Aorta (tissue), 5 donors: Measurements from ENCODE around the gene KRT222. TPM values are rescaled to one million over a fixed set of nuclear protein-coding genes. Genes with fewer than 3 reads are reported as not detected.

Experiments
- ATAC-seq: fragments of 200-7000 bp; cut with Tn5 transposase; one replicate; pipeline ENCODE4 v1.9.1; 2022; ENCODE audit warnings: moderate library complexity; ENCODE audit not compliant: low FRiP score
- DNase-seq, 2 donors: peaks; one replicate each; pipeline ENCODE4 v3.0.0-alpha.2; 2020
- H3K27ac ChIP-seq, 2 donors: one replicate each; pipeline ENCODE4 v1.5.1; 2013; ENCODE audit warnings: low read length in 2 of 2, mild to moderate bottlenecking in 2 of 2, moderate library complexity in 2 of 2, control low read depth in 1 of 2, inconsistent platforms in 1 of 2, low read depth in 1 of 2
- H3K27me3 ChIP-seq, 2 donors: one replicate each; pipeline ENCODE4 v1.6.1; 2013; ENCODE audit warnings: control low read depth in 1 of 2, low read length in 1 of 2, mild to moderate bottlenecking in 1 of 2, moderate library complexity in 1 of 2; ENCODE audit not compliant: insufficient read depth in 2 of 2, control insufficient read depth in 1 of 2
- H3K36me3 ChIP-seq, 2 donors: one replicate each; pipeline ENCODE4 v1.6.1; 2013; ENCODE audit warnings: control low read depth in 1 of 2, low read length in 1 of 2, mild to moderate bottlenecking in 1 of 2; ENCODE audit not compliant: insufficient read depth in 2 of 2, control insufficient read depth in 1 of 2
- H3K4me1 ChIP-seq, 2 donors: one replicate each; pipeline ENCODE4 v1.6.1; 2013; ENCODE audit warnings: low read length in 2 of 2, control low read depth in 1 of 2, mild to moderate bottlenecking in 1 of 2, moderate library complexity in 1 of 2; ENCODE audit not compliant: insufficient read depth in 2 of 2, control insufficient read depth in 1 of 2
- H3K4me3 ChIP-seq, 2 donors: one replicate each; pipeline ENCODE4 v1.5.1; 2013; ENCODE audit warnings: low read length in 2 of 2, control low read depth in 1 of 2, mild to moderate bottlenecking in 1 of 2
- H3K9me3 ChIP-seq: one replicate; pipeline ENCODE4 v1.6.1; 2013; ENCODE audit warnings: mild to moderate bottlenecking, low read length; ENCODE audit not compliant: control insufficient read depth
- WGBS, 2 donors: extraction: QIAGEN DNeasy Blood & Tissue Kit; methylation state at CpG; one replicate each; pipeline ENCODE4 v1.1.7; 2013; 5-methylcytosine and 5-hydroxymethylcytosine counted together
- intact Hi-C, 2 donors: fragments of 100-400 bp; cut with DNase I; formaldehyde crosslinking; loops; one replicate each; pipeline versions ENCODE4 v1.14.2 to v1.15.0; 2022
- long read RNA-seq, 2 donors: library from polyadenylated mRNA; unstranded; transcript quantifications; one replicate each; pipeline ENCODE4 v2.0.0, GENCODE V29; 2020 to 2021
- polyA plus RNA-seq, 2 donors: library from polyadenylated mRNA; stranded (reverse); fragments of 200-250 nt; gene quantifications; one replicate each; pipeline ENCODE4 v1.2.3, GENCODE V29; 2013
- total RNA-seq, 2 donors: library from RNA; stranded (reverse); fragmentation: NEBNext Ultra II Directional; extraction: Animal tissue kit (Norgen Biotek cat#: 25700); gene quantifications; one replicate each; pipeline ENCODE4 v1.2.1, GENCODE V29; 2021
- donor health status: healthy with polysubstance abuse.
- donor health status: Bipolar disorder and iron deficiency.
- donor health status: DM: no; HTN: no; CAD: no.
- donor health status: DM: no; HTN: no; CAD: no.
- donor health status: DM: yes; HTN: yes; CAD: no.

Gene KRT222
- total RNA-seq (1 to 10 TPM; 1.9 to 4.5 TPM), polyA plus RNA-seq (not detected)
- long read RNA-seq, donor 1, partial matches to known transcripts = 0 of 3 reads
- long read RNA-seq, donor 1, other reads (novel, unspliced or antisense) = 0 of 3 reads
- long read RNA-seq, donor 2, partial matches to known transcripts = 0 of 5 reads
- long read RNA-seq, donor 2, other reads (novel, unspliced or antisense) = 0 of 5 reads

- Histone ChIP-seq H3K4me3 (no peak within 1 kb of the TSS), H3K27ac (no peak within 1 kb of the TSS), H3K27me3 (peaks cover 0 to 3% of the 10 kb centered on the region in 2 donors), H3K9me3 (peaks cover 1% of the 10 kb centered on the region), H3K4me1 (no peaks in the 10 kb centered on the region), H3K36me3 (no peaks in the 10 kb centered on the region)
- 11 to 12% methylated on average over 12 of the region's 12 CpGs for WGBS, 2 donors
- no peak for ATAC-seq
- intact Hi-C loops = no loop called here
- DNase-seq = no peak
These were observed at the start of gene KRT222 for GRCh38 chr17:40664582-40665333. KRT222 (minus strand) TSS chr17:40665177; CDS start chr17:40665099, 78 bp downstream.

GRCh38 chr17:40714473-40714872 lies 49.5 kb upstream of the KRT222 start:
- ATAC-seq (no peak), DNase-seq (no peak)
- WGBS, 2 donors = 51 to 56% methylated on average over 6 of the region's 6 CpGs
- Histone ChIP-seq H3K4me3 (no peak overlapping the region), H3K27me3 (no peaks in the 10 kb centered on the region), H3K9me3 (no peaks in the 10 kb centered on the region), H3K27ac (no peak overlapping the region), H3K36me3 (no peaks in the 10 kb centered on the region), H3K4me1 (peaks cover 0 to 1% of the 10 kb centered on the region in 2 donors)
- intact Hi-C loops = no loop called here

- Histone ChIP-seq H3K36me3 (no peaks in the 10 kb centered on the region), H3K4me3 (no peak overlapping the region), H3K27ac (no peak overlapping the region), H3K9me3 (no peaks in the 10 kb centered on the region), H3K27me3 (no peaks in the 10 kb centered on the region), H3K4me1 (no peaks in the 10 kb centered on the region)
- peak in 1 of 2 donors; percentile 53 for DNase-seq
- 46% methylated on average over 7 of the region's 7 CpGs for WGBS, 2 donors
- peak; percentile 90 for ATAC-seq
- intact Hi-C loops = no loop called here
These were observed 42.8 kb upstream of the KRT222 start for GRCh38 chr17:40707745-40708144.

- Histone ChIP-seq H3K4me3 (no peak overlapping the region), H3K27me3 (no peaks in the 10 kb centered on the region), H3K36me3 (no peaks in the 10 kb centered on the region), H3K27ac (no peak overlapping the region), H3K9me3 (no peaks in the 10 kb centered on the region), H3K4me1 (no peaks in the 10 kb centered on the region)
- intact Hi-C loops = no loop called here
- ATAC-seq (no peak), DNase-seq (no peak)
- WGBS, 2 donors = 60 to 63% methylated on average over 4 of the region's 4 CpGs
These were observed 40.6 kb upstream of the KRT222 start for GRCh38 chr17:40705584-40705983.

- no peak for ATAC-seq
- no peak within 1 kb of the TSS for H3K4me3 ChIP-seq
- no peaks in the 10 kb centered on the region for H3K36me3 ChIP-seq
- DNase-seq = no peak
- 73 to 78% methylated on average over 7 of the region's 7 CpGs for WGBS, 2 donors
- H3K27me3 ChIP-seq = no peaks in the 10 kb centered on the region
- no peaks in the 10 kb centered on the region for H3K4me1 ChIP-seq
- intact Hi-C loops = no loop called here
- no peaks in the 10 kb centered on the region for H3K9me3 ChIP-seq
- H3K27ac ChIP-seq = no peak within 1 kb of the TSS
These were observed 38.7 kb upstream of the KRT222 start, which contains the start of gene KRT24 for GRCh38 chr17:40703652-40704051. KRT24 (minus strand) TSS chr17:40703752; CDS start chr17:40703693, 59 bp downstream.

- intact Hi-C loops = no loop called here
These were observed 37.3 kb upstream of the KRT222 start for GRCh38 chr17:40702271-40702670.

GRCh38 chr17:40699853-40700252 lies 34.9 kb upstream of the KRT222 start:
- DNase-seq = no peak
- Histone ChIP-seq H3K36me3 (no peaks in the 10 kb centered on the region), H3K27ac (no peak overlapping the region), H3K4me1 (no peaks in the 10 kb centered on the region), H3K4me3 (no peak overlapping the region), H3K27me3 (no peaks in the 10 kb centered on the region), H3K9me3 (no peaks in the 10 kb centered on the region)
- intact Hi-C loops = no loop called here
- ATAC-seq = peak; percentile 44
- WGBS, 2 donors = 55% methylated on average over 5 of the region's 5 CpGs

More at GRCh38 chr17:40702271-40702670, 37.3 kb upstream of the KRT222 start:
- no peaks in the 10 kb centered on the region for H3K9me3 ChIP-seq
- no peak overlapping the region for H3K27ac ChIP-seq
- 84 to 85% methylated on average over 3 of the region's 3 CpGs for WGBS, 2 donors
- no peak overlapping the region for H3K4me3 ChIP-seq
- no peaks in the 10 kb centered on the region for H3K4me1 ChIP-seq
- no peak for ATAC-seq
- no peak for DNase-seq
- no peaks in the 10 kb centered on the region for H3K27me3 ChIP-seq
- H3K36me3 ChIP-seq = no peaks in the 10 kb centered on the region

GRCh38 chr17:40699371-40699770 lies 34.4 kb upstream of the KRT222 start:
- Histone ChIP-seq H3K27me3 (no peaks in the 10 kb centered on the region), H3K27ac (no peak overlapping the region), H3K36me3 (no peaks in the 10 kb centered on the region), H3K4me1 (no peaks in the 10 kb centered on the region), H3K4me3 (no peak overlapping the region), H3K9me3 (no peaks in the 10 kb centered on the region)
- WGBS, 2 donors = 20 to 24% methylated on average over 9 of the region's 9 CpGs
- DNase-seq (no peak), ATAC-seq (peak; percentile 54)
- intact Hi-C loops = no loop called here

- intact Hi-C loops = no loop called here
- Histone ChIP-seq H3K9me3 (no peaks in the 10 kb centered on the region), H3K36me3 (no peaks in the 10 kb centered on the region), H3K27me3 (no peaks in the 10 kb centered on the region), H3K4me1 (no peaks in the 10 kb centered on the region), H3K27ac (no peak overlapping the region), H3K4me3 (no peak overlapping the region)
- DNase-seq (no peak), ATAC-seq (no peak)
- 43 to 47% methylated on average over 7 of the region's 7 CpGs for WGBS, 2 donors
These were observed 32.3 kb upstream of the KRT222 start for GRCh38 chr17:40697297-40697696.
